Omental fat pad (tissue), 4 donors: ENCODE results near the gene HCAR3. TPM values are rescaled to one million over a fixed set of nuclear protein-coding genes. Genes with fewer than 3 reads are reported as not detected.

ENCODE experiments used
- ATAC-seq: fragments of 150-250 bp; one replicate; pipeline ENCODE4 v1.9.1; 2016; ENCODE audit warnings: mild to moderate bottlenecking, moderate library complexity; ENCODE audit not compliant: low FRiP score
- DNase-seq: peaks from one replicate; pipeline ENCODE4 v3.0.0-alpha.2; 2019; ENCODE audit warnings: low spot score
- total RNA-seq, 4 donors: library from RNA; depleted of rRNA; stranded (reverse); fragments of >200 nt; gene quantifications; one replicate each; pipeline ENCODE4 v1.1.0, GENCODE V29; 2016
- TF ChIP-seq, protein P1 (sequence below), 3 donors: fragments of 450-650 bp; IDR thresholded peaks; one replicate each; pipeline ENCODE4 v1.5.1; 2016 to 2017; ENCODE audit warnings: antibody characterized with exemption in 3 of 3, mild to moderate bottlenecking in 3 of 3, moderate library complexity in 2 of 3

HCAR3 gene
- total RNA-seq, 4 donors from 2014 or later, result 1.8 to 23.1 (median 3.5) TPM

DNA sequence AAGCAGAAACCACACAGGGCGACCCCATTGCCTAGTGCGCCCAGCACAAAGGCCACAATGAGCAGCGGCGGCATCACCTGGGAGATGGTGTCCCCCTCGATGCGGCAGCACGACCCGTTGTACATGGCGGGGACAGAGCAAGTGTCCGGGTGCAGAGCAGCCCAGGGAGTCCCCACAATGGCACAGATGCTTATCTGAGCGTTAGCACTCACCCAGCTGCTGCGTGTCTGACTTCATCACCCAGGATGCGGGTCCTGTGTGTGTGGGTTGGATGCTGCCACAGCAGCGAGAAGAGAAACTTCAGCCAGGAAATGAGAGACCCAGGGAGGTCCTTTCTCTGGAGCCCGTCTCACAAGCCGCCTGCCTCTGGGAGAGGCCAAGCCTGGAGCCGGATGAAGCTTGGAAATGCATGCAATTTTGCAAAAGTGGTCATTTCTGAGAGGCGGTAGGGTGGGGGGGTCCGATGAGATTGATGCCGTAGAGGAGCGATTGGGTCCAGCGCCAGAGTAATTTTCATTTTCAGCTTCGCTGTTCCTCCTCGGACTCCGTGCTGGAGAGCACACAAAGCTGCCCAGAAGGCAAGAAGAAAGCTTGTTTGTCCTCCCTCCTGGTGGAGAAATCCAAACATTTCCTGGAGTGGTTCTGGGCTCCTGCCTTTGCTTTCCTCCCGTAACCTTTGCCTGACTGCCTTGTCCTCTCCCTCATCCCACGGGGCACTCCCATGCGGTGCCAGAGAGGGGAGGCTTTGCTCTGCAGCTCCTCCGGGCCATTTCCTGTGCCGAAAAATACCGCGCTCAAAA lies 13.8 kb upstream of the HCAR3 start, which contains the start of gene HCAR1:
Gene HCAR1 (minus strand): TSS at position 630 of the 800 bp plus-strand sequence. CDS start 505 bp downstream, at position 125.
- ATAC-seq (peak; percentile 81), DNase-seq (no peak)
- TF ChIP-seq, protein P1, sequence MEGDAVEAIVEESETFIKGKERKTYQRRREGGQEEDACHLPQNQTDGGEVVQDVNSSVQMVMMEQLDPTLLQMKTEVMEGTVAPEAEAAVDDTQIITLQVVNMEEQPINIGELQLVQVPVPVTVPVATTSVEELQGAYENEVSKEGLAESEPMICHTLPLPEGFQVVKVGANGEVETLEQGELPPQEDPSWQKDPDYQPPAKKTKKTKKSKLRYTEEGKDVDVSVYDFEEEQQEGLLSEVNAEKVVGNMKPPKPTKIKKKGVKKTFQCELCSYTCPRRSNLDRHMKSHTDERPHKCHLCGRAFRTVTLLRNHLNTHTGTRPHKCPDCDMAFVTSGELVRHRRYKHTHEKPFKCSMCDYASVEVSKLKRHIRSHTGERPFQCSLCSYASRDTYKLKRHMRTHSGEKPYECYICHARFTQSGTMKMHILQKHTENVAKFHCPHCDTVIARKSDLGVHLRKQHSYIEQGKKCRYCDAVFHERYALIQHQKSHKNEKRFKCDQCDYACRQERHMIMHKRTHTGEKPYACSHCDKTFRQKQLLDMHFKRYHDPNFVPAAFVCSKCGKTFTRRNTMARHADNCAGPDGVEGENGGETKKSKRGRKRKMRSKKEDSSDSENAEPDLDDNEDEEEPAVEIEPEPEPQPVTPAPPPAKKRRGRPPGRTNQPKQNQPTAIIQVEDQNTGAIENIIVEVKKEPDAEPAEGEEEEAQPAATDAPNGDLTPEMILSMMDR (IDR thresholded peaks at IDR 0.05), result no peak

- TF ChIP-seq, protein P1 (IDR thresholded peaks at IDR 0.05), result no peak
- ATAC-seq (no peak), DNase-seq (no peak)
Measured at GRCh38 chr12:122729583-122730214, 13.1 kb upstream of the HCAR3 start.

DNA sequence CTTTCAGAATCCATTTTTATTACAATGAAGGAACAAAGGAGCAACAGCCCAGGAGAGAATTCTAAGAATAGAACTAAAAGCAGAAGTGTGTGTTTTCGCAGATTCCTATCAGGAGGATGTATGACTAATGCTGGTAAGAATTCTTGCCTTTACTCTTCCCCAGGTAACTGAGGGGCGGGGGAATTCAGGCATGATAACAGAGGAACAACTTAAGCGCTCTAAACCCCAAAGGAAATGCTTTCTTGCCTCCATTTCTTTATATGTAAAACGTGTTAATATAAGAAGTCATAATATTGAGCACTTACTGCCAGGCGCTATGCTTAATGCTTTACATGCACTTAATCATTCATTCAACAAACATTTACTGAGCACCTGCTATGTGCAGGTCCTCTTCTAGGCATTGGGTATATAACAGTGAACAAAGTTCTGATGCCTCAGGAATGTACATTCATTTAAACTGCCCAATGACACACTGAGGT lies 9.5 kb upstream of the HCAR3 start:
- ATAC-seq (no peak), DNase-seq (no peak)
- TF ChIP-seq, protein P1 (IDR thresholded peaks at IDR 0.05), result no peak

DNA sequence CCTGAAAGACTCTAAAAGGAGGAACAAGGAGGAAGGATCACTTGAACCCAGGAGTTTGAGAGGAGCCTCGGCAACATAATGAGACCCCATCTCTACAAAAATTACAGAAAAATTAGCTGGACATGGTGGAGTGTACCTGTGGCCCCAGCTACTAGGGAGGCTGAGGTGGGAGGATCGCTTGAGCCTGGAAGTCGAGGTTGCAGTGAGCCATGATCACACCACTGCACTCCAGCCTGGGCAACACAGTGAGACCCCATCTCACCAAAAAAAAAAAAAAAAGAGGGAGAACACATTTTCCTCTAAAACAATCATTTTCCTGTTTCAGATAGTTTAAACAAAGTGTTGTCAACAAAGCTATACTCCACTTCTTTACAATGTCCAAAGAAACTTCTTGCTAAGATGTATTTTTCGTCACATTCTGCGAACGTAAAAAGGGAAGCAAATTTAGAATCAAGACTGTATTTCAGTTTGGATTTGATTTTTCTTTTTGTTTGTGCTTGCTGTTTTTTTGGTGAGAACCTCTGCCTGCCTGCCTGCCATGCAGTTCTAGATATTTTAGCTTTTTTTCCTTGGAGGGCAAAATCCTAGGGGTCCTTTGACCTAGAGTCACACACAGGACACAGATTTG lies 9.0 kb upstream of the HCAR3 start:
- no peak for DNase-seq
- no peak for ATAC-seq
- TF ChIP-seq, protein P1 (IDR thresholded peaks at IDR 0.05), result no peak

DNA sequence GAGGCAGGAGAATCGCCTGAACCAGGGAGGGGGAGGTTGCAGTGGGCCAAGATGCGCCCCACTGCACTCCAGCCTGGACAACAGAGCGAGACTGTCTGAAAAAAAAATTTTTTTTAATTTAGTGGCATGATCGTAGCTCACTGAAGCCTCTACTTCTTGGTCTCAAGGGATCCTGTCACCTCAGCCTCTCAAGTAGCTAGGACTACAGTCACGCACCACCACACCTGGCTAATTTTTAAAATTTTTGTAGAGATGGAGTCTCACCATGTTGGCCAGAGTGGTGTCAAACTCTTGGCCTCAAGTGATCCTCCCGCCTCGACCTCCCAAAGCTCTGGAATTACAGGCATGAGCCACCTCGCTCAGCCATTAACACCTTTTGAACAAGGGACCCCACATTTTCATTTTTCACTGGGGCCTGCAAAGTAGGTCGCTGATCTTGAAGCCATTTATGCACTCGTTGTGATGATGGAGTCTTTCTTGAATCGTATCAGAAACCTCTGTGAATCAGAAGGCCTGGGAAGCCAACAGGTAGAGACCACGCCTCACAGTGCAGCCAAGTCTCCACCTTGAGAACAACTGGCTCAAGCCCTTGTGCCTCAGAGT lies 8.1 kb upstream of the HCAR3 start:
- ATAC-seq (no peak), DNase-seq (no peak)
- TF ChIP-seq, protein P1 (IDR thresholded peaks at IDR 0.05), result no peak

DNA sequence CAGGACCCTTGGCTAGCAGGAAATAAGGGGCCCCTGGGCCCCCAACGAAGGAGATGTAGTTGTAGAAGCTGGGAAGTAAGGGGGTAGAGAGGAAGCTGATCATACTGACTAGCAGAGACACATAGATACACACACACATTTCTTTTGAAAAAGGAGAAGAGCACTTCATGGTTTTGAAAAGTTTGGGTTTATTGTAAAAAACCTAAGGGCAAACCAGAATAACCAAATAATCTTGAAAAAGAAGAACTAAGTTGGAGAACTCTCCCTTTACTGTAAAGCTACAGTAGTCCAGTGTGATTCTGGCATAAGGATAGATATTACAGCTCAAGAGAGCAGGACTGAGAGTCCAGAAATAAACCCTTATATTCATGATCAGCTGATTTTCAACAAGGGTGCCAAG lies 5.8 kb upstream of the HCAR3 start:
- ATAC-seq, result no peak
- DNase-seq, result no peak
- TF ChIP-seq, protein P1 (IDR thresholded peaks at IDR 0.05), result no peak
